K562 (cell line): ENCODE results near the gene MYO3B. TPM values are rescaled to one million over a fixed set of nuclear protein-coding genes. Genes with fewer than 3 reads are reported as not detected.
A peak's percentile ranks its signal among the peaks of the same experiment; 100 is the strongest.

Source experiments
- CEBPB ChIP-seq: fragments of 450-650 bp; IDR thresholded peaks from 2 replicates; pipeline ENCODE4 v1.6.1; 2016; ENCODE audit warnings: missing genetic modification characterization, missing compliant biosample characterization
- DPF2 ChIP-seq: fragments of 450-650 bp; IDR thresholded peaks from 2 replicates; pipeline ENCODE4 v1.6.1; 2016
- FOXJ2 ChIP-seq: fragments of 200-800 bp; sonication (Bioruptor generic); IDR thresholded peaks from 2 replicates; pipeline ENCODE4 v1.6.1; 2016; ENCODE audit warnings: missing genetic modification characterization, missing compliant biosample characterization
- FOXP4 ChIP-seq: sonication (generic); formaldehyde crosslinking; IDR thresholded peaks from 2 replicates; pipeline ENCODE4 v1.8.0; 2022; ENCODE audit warnings: mild to moderate bottlenecking, missing genetic modification reagents, borderline replicate concordance
- PHB ChIP-seq: fragments of 250-450 bp; sonication (Bioruptor Pico); IDR thresholded peaks from 2 replicates; pipeline ENCODE4 v1.5.0; 2021
- RAD21 ChIP-seq, 2 experiments: fragments of 250-450 bp in 1 of 2; fragments of 450-650 bp in 1 of 2; sonication (Bioruptor Pico) in 1 of 2; formaldehyde crosslinking in 1 of 2; IDR thresholded peaks in 1 of 2; conservative IDR thresholded peaks in 1 of 2; 2 replicates each; pipeline versions ENCODE4 v1.4.0 to v1.8.0; 2020 to 2022; ENCODE audit warnings: mild to moderate bottlenecking in 2 of 2, moderate library complexity in 1 of 2
- TEAD2 ChIP-seq: fragments of 450-650 bp; IDR thresholded peaks from 2 replicates; pipeline ENCODE4 v1.6.1; 2016; ENCODE audit warnings: missing genetic modification characterization, control low read depth, missing compliant biosample characterization
- ZNF121 ChIP-seq: sonication (generic); formaldehyde crosslinking; conservative IDR thresholded peaks from 2 replicates; pipeline ENCODE4 v1.8.0; 2022; ENCODE audit warnings: missing genetic modification reagents
- ZNF75A ChIP-seq: fragments of 450-650 bp; formaldehyde crosslinking; IDR thresholded peaks from 2 replicates; pipeline ENCODE4 v1.4.0; 2020; ENCODE audit warnings: mild to moderate bottlenecking
- ZNF766 ChIP-seq: fragments of 200-800 bp; sonication (Bioruptor generic); conservative IDR thresholded peaks from 2 replicates; pipeline ENCODE4 v1.6.1; 2016; ENCODE audit warnings: missing genetic modification characterization, missing compliant biosample characterization
- polyA plus RNA-seq, 8 experiments: library from polyadenylated mRNA; depleted of rRNA in 4 of 8; stranded (reverse) in 5 of 8; unstranded in 3 of 8; fragments of >200 nt; fragmentation: Nextera tagmentation in 2 of 8; fragmentation: Illumina TruSeq in 1 of 8; extraction: Ambion mirVana in 2 of 8; extraction: Trizol in 1 of 8; gene quantifications; 2 replicates each; pipeline versions ENCODE4 v1.2.1 to v1.2.3, GENCODE V29; 2011 to 2014; ENCODE audit warnings: inconsistent platforms in 1 of 8, missing spikeins in 1 of 8
- total RNA-seq, 7 experiments: library from RNA; depleted of rRNA in 6 of 7; stranded (reverse); fragments of >200 nt in 6 of 7; fragmentation: Illumina TruSeq in 2 of 7; extraction: Trizol in 2 of 7; gene quantifications; 2 replicates each; pipeline versions ENCODE4 v1.2.1 to v1.2.3, GENCODE V29; 2011 to 2021; ENCODE audit warnings: low replicate concordance in 1 of 7
- TF ChIP-seq, protein P1 (sequence below), 2 experiments: fragments of 150-350 bp in 1 of 2; IDR thresholded peaks; 2 replicates each; pipeline ENCODE4 v1.6.1; 2012 to 2016; ENCODE audit warnings: low read depth in 2 of 2, low read length in 2 of 2, mild to moderate bottlenecking in 1 of 2, moderate library complexity in 1 of 2

Gene MYO3B
- total and polyA plus RNA-seq, 9 of the 15 experiments (the other 6 are each of a cell fraction or from before 2014, with no cell fraction given): 2.7 to 6.5 (median 3.6) TPM

GRCh38 chr2:170462433-170463205 lies 284.7 kb downstream of the MYO3B start (continued):
- TF ChIP-seq, protein P1, sequence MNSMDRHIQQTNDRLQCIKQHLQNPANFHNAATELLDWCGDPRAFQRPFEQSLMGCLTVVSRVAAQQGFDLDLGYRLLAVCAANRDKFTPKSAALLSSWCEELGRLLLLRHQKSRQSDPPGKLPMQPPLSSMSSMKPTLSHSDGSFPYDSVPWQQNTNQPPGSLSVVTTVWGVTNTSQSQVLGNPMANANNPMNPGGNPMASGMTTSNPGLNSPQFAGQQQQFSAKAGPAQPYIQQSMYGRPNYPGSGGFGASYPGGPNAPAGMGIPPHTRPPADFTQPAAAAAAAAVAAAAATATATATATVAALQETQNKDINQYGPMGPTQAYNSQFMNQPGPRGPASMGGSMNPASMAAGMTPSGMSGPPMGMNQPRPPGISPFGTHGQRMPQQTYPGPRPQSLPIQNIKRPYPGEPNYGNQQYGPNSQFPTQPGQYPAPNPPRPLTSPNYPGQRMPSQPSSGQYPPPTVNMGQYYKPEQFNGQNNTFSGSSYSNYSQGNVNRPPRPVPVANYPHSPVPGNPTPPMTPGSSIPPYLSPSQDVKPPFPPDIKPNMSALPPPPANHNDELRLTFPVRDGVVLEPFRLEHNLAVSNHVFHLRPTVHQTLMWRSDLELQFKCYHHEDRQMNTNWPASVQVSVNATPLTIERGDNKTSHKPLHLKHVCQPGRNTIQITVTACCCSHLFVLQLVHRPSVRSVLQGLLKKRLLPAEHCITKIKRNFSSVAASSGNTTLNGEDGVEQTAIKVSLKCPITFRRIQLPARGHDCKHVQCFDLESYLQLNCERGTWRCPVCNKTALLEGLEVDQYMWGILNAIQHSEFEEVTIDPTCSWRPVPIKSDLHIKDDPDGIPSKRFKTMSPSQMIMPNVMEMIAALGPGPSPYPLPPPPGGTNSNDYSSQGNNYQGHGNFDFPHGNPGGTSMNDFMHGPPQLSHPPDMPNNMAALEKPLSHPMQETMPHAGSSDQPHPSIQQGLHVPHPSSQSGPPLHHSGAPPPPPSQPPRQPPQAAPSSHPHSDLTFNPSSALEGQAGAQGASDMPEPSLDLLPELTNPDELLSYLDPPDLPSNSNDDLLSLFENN (IDR thresholded peaks at IDR 0.05; ENCODE audit: low read depth in 2 of 2, low read length in 2 of 2): peak in 1 of 2 experiments; percentile 69; a peak in 1 of 4 replicates
- TF ChIP-seq FOXP4 (CRISPR knock-in tag): no peak
- peak; percentile 54; the same call in 1 of the 2 replicates for TF ChIP-seq DPF2
- peak; percentile 83; the same call in 1 of the 2 replicates for TF ChIP-seq ZNF766 (CRISPR knock-in tag)
- TF ChIP-seq RAD21 (CRISPR knock-in tag; conservative IDR thresholded peaks at IDR 0.05 in 1 of 2, IDR thresholded peaks at IDR 0.05 in 1 of 2): peak in 1 of 2 experiments; percentile 29; a peak in 2 of 4 replicates
- no peak for TF ChIP-seq ZNF121 (CRISPR knock-in tag)
- no peak for TF ChIP-seq PHB (CRISPR knock-in tag)
- TF ChIP-seq CEBPB (tag): peak; percentile 90
- no peak for TF ChIP-seq ZNF75A (CRISPR knock-in tag)
- no peak for TF ChIP-seq TEAD2 (tag)
- peak; percentile 88 for TF ChIP-seq FOXJ2 (tag)
